Prostate gland (tissue), 2 donors: ENCODE data around the gene GSK3A. TPM values are rescaled to one million over a fixed set of nuclear protein-coding genes. Genes with fewer than 3 reads are reported as not detected.

Source experiments
- DNase-seq: peaks from one replicate; pipeline ENCODE4 v3.0.0-alpha.2; 2019; ENCODE audit warnings: low spot score
- H3K27ac ChIP-seq, 2 donors: fragments of 200-600 bp; sonication (generic); 2 replicates each; pipeline ENCODE4 v1.5.1; 2017 to 2019
- H3K27me3 ChIP-seq: fragments of 200-600 bp; sonication (generic); replicated peaks from 2 replicates; pipeline ENCODE4 v1.5.1; 2019; ENCODE audit not compliant: insufficient read depth
- H3K36me3 ChIP-seq, 2 donors: fragments of 200-600 bp; sonication (generic); 1 replicate in 1 of 2; 2 replicates in 1 of 2; pipeline versions ENCODE4 v1.5.1 to v1.8.1; 2017 to 2019
- H3K4me1 ChIP-seq: fragments of 200-600 bp; sonication (generic); replicated peaks from 2 replicates; pipeline ENCODE4 v1.5.1; 2019
- H3K4me3 ChIP-seq, 2 donors: fragments of 200-600 bp; sonication (generic); 2 replicates each; pipeline ENCODE4 v1.5.1; 2017 to 2019
- H3K9me3 ChIP-seq: fragments of 200-600 bp; sonication (generic); 2 replicates; pipeline ENCODE4 v1.5.1; 2017
- CTCF ChIP-seq, 4 experiments: fragments of 200-600 bp in 2 of 4; fragments of 450-650 bp in 2 of 4; sonication (generic) in 2 of 4; IDR thresholded peaks; 1 replicate in 3 of 4; 2 replicates in 1 of 4; pipeline ENCODE4 v1.5.1; 2016 to 2019; ENCODE audit warnings: antibody characterized with exemption in 4 of 4, mild to moderate bottlenecking in 2 of 4, moderate library complexity in 2 of 4
- POLR2A ChIP-seq: fragments of 450-650 bp; IDR thresholded peaks from one replicate; pipeline ENCODE4 v1.6.1; 2016; ENCODE audit warnings: antibody characterized with exemption, mild to moderate bottlenecking
- POLR2AphosphoS5 ChIP-seq: sonication (generic); formaldehyde crosslinking; IDR thresholded peaks from one replicate; pipeline ENCODE4 v1.6.1; 2017; ENCODE audit warnings: antibody characterized with exemption
- whole genome bisulfite sequencing: methylation state at CpG from one replicate; pipeline ENCODE4 v1.1.5; 2018; 5-methylcytosine and 5-hydroxymethylcytosine counted together
- intact Hi-C: fragments of 100-400 bp; cut with DNase I; formaldehyde crosslinking; loops from one replicate; pipeline ENCODE4 v1.14.2; 2022
- total RNA-seq, 2 donors: library from RNA; depleted of rRNA; stranded (reverse); fragments of >200 nt; gene quantifications; one replicate each; pipeline ENCODE4 v1.1.0, GENCODE V29; 2016

GSK3A gene
- total RNA-seq, 2 donors from 2014 or later, result 37.1 to 61.6 TPM

GRCh38 chr19:42289556-42290041 lies 47.2 kb upstream of the GSK3A start:
- TF ChIP-seq POLR2A (no peak), POLR2AphosphoS5 (no peak), CTCF (IDR thresholded peaks at IDR 0.05) (no peak)
- Histone ChIP-seq H3K4me3 (no peak overlapping the region), H3K36me3 (peaks cover 10 to 32% of the 10 kb centered on the region in 2 donors), H3K27me3 (no peaks in the 10 kb centered on the region), H3K27ac (no peak overlapping the region), H3K4me1 (peaks cover 19% of the 10 kb centered on the region), H3K9me3 (no peaks in the 10 kb centered on the region)
- intact Hi-C loops, result no loop called here
- 87% methylated on average over 8 of the region's 8 CpGs for WGBS
- no peak for DNase-seq

- WGBS, result 85% methylated on average over 22 of the region's 22 CpGs
- Histone ChIP-seq H3K36me3 (peaks cover 10 to 32% of the 10 kb centered on the region in 2 donors), H3K27me3 (no peaks in the 10 kb centered on the region), H3K27ac (no peak overlapping the region), H3K4me3 (no peak overlapping the region), H3K9me3 (no peaks in the 10 kb centered on the region), H3K4me1 (peaks cover 19% of the 10 kb centered on the region)
- DNase-seq, result no peak
- TF ChIP-seq POLR2A (no peak), POLR2AphosphoS5 (no peak), CTCF (IDR thresholded peaks at IDR 0.05) (no peak)
- intact Hi-C loops, result no loop called here
Measured at GRCh38 chr19:42288881-42289555, 46.6 kb upstream of the GSK3A start.

- H3K36me3 ChIP-seq, result peaks cover 10 to 32% of the 10 kb centered on the region in 2 donors
- peaks cover 19% of the 10 kb centered on the region for H3K4me1 ChIP-seq
- no peaks in the 10 kb centered on the region for H3K27me3 ChIP-seq
- no peaks in the 10 kb centered on the region for H3K9me3 ChIP-seq
- no peak for DNase-seq
- WGBS, result 80% methylated on average over 4 of the region's 4 CpGs
- no peak for TF ChIP-seq CTCF (IDR thresholded peaks at IDR 0.05)
- TF ChIP-seq POLR2A, result no peak
- no peak for TF ChIP-seq POLR2AphosphoS5
- intact Hi-C loops, result no loop called here
- no peak overlapping the region for H3K27ac ChIP-seq
- H3K4me3 ChIP-seq, result no peak overlapping the region
Measured at GRCh38 chr19:42288387-42288786, 46.0 kb upstream of the GSK3A start.

GRCh38 chr19:42287827-42288107 lies 45.4 kb upstream of the GSK3A start:
- 84% methylated on average over 10 of the region's 10 CpGs for WGBS
- Histone ChIP-seq H3K4me3 (no peak overlapping the region), H3K4me1 (peaks cover 25% of the 10 kb centered on the region), H3K27me3 (no peaks in the 10 kb centered on the region), H3K36me3 (peaks cover 10 to 32% of the 10 kb centered on the region in 2 donors), H3K9me3 (no peaks in the 10 kb centered on the region), H3K27ac (peak overlapping the region in 1 of 2 donors; percentile 98)
- intact Hi-C loops, result no loop called here
- no peak for DNase-seq
- TF ChIP-seq POLR2AphosphoS5 (no peak), POLR2A (no peak), CTCF (IDR thresholded peaks at IDR 0.05) (no peak)
